Limb (tissue), 2 donors: ENCODE results near the gene PGBD5.

Experiments
- DNase-seq, 2 donors: peaks; one replicate each; pipeline ENCODE4 v3.0.0-alpha.2; 2016; ENCODE audit errors: extremely low spot score in 2 of 2

Gene PGBD5

DNA sequence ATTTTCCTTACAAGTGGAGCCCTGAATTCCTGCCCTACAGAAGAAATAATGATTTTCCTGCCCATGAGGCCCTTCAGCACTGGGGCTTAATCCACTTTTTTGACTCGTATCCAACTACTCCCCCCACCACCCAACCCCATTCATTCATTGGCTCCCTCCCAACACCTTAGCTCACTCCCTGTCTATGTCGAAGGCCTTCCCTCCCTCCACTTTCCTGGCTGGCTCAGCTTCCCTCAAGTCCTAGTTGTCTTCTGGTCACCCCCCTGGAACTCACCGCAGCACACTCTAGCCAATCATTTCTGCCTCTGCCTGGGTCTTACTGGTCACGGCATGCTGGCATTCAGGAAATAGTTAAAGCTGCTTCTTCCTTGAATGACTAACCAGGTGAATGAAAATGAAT lies 118.9 kb downstream of the PGBD5 start:
- DNase-seq, result no peak

- no peak for DNase-seq
Measured at GRCh38 chr1:230306169-230306568, 120.0 kb downstream of the PGBD5 start.

- no peak for DNase-seq
Measured at GRCh38 chr1:230303822-230304221, 122.3 kb downstream of the PGBD5 start.

GRCh38 chr1:230303069-230303468 lies 123.1 kb downstream of the PGBD5 start:
- DNase-seq, result no peak

- DNase-seq, result no peak
Measured at GRCh38 chr1:230301822-230302221, 124.3 kb downstream of the PGBD5 start.

DNA sequence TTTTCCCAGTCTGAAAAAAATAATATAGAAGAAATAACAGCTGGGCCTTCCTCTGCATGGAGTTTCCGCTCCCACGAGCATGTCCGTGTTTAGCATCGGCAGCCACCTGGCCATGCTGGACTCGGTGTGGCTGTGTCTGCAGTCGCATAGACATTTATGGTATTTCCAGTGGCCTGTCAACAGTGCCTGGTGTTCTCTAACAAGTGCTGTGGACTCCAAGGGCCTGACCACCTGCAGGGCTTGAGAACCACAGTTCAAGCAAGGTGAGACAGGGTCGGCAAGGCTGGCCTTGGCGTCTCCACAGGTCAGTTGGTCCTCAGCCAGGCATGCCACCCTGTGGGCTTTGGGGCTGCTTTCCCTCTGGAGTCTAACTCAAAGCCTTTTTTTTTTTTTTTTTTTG lies 124.8 kb downstream of the PGBD5 start:
- no peak for DNase-seq

DNA sequence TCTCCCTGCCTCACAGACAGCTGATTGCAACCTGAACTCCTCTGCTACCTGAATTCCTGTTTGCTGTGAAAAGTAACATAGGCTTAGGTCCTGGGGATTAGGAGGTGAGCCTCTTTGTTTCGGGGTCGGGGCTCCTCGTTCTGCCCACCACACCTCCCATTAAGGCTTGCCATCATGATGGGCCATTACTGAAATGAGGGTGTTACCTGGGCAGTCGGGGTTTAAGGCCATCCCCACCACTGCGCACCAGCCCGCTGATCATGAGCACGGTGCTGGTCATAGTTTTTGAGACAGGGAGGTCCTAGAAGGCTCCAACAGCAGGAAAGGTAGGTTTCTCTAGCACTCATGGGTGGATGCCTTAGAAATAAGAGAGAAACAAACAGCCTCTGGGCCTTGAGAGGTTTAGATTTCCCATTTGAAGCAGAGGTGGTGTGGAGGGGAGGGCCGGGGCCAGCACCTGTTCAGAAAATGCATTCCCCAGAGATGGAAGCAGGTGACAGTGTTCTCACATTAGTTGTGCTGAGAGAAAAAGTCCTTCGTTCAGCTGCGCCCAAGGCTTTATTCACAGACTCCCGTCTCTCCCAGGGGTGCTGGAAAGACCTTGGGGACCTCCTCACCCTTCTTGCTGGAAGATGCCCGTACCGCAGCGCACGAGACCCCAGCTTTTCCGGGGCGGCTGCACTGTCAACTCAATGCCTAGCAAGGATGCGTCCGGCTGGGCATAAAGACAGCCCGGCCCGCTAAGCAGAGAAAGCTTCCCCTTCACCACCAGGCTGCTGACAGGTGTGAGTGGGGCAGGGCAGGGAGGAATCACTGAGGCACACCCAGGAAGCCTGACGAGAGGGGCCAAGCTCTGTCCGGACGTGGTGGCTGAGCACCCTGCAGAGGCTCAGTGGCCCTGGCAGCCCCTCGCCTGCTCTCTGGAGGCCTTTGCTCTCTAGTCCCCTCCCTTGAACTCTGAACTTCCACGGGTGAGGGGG lies 125.5 kb downstream of the PGBD5 start:
- DNase-seq, result no peak

DNA sequence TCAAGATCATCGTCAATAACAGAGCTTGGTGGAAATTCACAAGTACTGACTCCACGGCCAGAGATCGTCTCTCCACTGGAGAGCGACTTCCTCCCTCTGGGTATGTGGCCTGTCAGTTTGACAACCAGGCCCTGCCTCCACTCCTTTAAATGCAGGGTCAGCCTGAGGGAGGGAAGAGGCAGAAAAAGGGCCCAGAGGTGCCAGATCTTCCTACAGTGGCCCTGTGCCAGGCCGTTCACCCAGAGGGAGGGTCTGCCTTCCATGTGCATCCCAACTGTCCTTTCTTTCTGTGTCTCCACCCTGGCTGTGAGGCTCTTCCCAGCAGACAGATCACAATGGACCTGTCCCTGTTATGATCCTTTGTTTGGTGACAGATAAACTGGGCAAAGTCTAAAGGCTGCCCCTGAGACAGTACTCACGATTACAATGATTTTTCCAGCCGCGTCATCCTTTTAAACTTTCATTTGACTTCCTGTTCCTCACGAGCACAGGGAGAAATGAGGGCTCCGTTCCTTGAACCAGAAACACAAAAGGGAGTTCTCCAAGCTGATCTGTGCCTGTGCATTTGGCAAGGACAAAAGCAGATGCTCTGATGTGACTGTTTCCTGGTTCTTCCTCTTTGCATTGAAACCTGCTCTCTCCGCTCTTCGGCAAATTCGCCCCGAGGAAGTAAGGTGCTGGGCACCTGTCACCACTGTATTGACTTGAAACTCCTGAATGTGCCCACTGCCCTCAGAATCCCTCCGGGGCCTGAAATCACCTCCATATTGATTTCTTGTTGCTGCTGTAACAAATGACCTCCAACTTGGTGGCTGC lies 126.7 kb downstream of the PGBD5 start:
- DNase-seq, result no peak

DNA sequence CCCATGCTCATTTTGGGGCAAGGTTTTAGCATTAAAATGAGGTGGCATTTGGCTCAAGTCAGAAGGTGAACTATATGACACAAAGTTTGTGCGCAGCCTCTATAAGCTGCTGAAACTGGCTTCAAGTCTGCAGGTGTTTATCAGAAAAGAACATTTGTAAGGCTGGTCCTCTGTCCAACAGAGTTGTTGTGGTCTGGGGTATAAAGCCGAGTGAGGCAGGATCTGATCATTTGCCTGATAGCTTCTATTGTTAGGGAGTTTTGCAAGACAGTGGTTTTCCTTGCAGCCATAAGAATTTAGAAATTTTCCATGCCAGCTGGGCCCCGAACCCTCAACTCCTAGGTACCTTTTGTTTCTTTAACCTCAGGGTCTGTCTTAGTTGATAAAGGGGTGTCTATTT lies 130.8 kb downstream of the PGBD5 start:
- no peak for DNase-seq

- no peak for DNase-seq
Measured at GRCh38 chr1:230293390-230293700, 132.8 kb downstream of the PGBD5 start.

DNA sequence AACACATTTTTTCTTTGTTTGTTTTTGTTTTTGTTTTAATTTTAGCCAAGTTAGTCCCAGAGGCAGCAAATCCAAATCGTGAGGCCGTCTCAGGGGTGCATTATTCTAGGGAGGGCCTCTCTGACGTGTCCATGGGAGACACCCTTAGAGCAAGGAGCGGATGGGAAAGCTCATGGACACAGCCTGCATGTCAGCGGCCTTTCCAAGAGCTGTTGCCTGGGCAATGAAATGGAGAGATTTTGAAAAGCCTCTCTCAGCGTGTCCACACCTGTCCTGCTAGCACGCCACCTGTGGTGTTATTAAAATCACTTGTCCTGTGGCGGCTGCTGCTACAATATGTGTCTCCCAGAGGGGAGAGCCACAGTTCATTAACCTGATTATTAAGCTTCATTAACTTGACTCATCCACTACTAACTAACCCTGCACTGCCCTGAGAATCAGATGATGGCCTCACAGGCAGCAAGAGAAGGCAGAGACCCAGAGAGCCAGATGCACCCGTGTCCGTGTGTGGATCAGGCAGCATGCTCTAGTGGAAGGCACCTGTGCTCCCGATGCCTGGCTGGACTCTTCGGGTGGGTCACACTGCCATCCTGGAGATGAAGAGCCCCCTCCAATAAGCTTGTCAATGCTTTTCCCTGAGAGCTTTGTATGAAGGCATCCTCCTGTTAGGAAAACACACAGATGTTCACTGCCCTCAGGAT lies 133.3 kb downstream of the PGBD5 start:
- no peak for DNase-seq

GRCh38 chr1:230291731-230292620 lies 134.2 kb downstream of the PGBD5 start:
- DNase-seq, result no peak

DNA sequence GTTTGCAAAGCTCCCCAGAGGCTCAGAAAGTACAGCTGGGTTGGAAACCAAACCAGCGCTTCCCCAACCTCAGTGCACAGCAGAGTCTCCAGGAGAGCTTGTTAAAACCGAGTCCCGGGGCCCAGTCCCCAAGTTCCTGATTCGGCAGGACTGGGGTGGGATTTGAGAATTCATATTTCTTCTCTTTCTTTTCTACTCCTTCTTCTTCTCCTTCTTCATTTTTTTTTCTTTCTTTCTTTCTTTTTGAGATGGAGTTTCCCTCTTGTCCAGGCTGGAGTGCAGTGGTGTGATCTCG lies 136.8 kb downstream of the PGBD5 start:
- no peak for DNase-seq

- DNase-seq, result no peak
Measured at GRCh38 chr1:230288641-230289349, 137.3 kb downstream of the PGBD5 start.

DNA sequence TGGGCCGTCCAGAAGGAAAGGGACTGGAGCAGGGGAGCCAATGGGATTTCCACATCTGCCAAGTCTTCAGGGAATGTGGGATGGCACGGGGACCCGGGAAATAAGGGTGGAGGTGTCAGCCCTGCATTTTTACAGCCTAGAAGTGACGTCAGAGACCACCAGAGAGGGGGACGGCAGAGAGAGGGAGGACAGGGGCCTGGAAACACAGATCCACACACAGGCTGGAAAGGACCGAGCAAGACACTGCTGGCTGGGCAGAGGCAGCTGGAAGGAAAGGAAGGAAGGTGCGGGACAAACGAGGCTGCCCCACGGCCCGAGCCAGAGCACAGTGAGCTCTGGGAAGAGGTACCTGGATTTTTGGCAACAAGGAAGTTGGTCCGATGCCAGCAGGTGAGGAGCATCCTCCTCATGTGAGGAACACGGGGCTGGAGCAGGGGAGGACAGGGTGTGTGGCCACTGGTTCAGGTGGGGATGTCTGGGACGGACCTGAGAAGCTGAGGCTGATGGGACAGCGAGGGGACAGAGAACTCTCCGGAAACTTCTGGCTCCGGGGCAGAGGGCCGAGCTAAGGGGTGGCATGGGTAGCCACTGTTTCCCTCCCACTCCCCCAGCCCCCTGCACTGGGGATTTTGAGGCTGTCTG lies 138.3 kb downstream of the PGBD5 start:
- DNase-seq, result no peak

- DNase-seq, result no peak
Measured at GRCh38 chr1:230286890-230287269, 139.3 kb downstream of the PGBD5 start.

- DNase-seq, result no peak
Measured at GRCh38 chr1:230286166-230286889, 139.8 kb downstream of the PGBD5 start.

DNA sequence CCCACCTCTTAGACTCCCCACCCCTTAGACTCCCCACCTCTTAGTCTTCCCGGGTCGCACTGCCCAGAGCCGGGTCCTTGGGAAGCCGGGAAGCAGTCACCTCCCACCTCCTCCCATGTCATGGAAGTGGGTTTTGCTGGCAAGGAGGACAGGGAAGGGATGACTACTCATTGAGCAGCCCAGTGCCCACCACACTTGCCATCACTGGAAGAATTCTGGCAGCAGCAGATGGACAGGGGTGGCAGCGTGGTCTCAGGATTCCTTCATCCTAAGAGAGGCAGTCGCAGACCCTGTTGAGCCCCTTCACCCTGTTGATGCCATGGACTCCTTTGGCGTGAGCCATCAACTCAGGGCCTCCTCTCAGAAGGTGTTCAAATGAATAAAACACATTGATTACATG lies 140.8 kb downstream of the PGBD5 start:
- DNase-seq, result no peak

GRCh38 chr1:230284891-230285290 lies 141.2 kb downstream of the PGBD5 start:
- no peak for DNase-seq
